Right lobe of liver (tissue), 4 donors: ENCODE results near the gene PGM5.
"Not testable (repeated sequence)": the region's sequence is repeated elsewhere in the genome, so short reads cannot be mapped to it uniquely, and the experiment has no call there.

Source experiments
- CTCF ChIP-seq, 4 donors: fragments of 200-600 bp in 3 of 4; fragments of 450-650 bp in 1 of 4; IDR thresholded peaks; one replicate each; pipeline versions ENCODE4 v1.5.1 to v1.8.0; 2016 to 2022; ENCODE audit warnings: antibody characterized with exemption in 4 of 4, mild to moderate bottlenecking in 2 of 4
- POLR2A ChIP-seq: fragments of 450-650 bp; IDR thresholded peaks from one replicate; pipeline ENCODE4 v1.6.1; 2017; ENCODE audit warnings: antibody characterized with exemption, mild to moderate bottlenecking
- donor health status: DM: no; HTN: no; CAD: no.
- donor health status: DM: no; HTN: no; CAD: no.
- donor health status: DM: no; HTN: yes; CAD: no.

GRCh38 chr9:68307654-68308053 lies 48.8 kb upstream of the PGM5 start:
- not testable (repeated sequence) for TF ChIP-seq CTCF (IDR thresholded peaks at IDR 0.05); POLR2A
